ENCODE results near the gene RBM39. TPM values are rescaled to one million over a fixed set of nuclear protein-coding genes. Genes with fewer than 3 reads are reported as not detected.

The RBM39 gene
- total RNA-seq, 4 donors from 2014 or later = 231 to 462 (median 427) TPM

GRCh38 chr20:35657271-35657670, 84.8 kb downstream of the RBM39 start:
- DNase-seq (ENCODE audit: low spot score) = no peak
- no peak for TF ChIP-seq CTCF (IDR thresholded peaks at IDR 0.05)
- no peak for ATAC-seq (ENCODE audit: low FRiP score)

- TF ChIP-seq CTCF (IDR thresholded peaks at IDR 0.05) = no peak
- no peak for DNase-seq (ENCODE audit: low spot score)
- ATAC-seq (ENCODE audit: low FRiP score) = no peak
Observed at GRCh38 chr20:35654415-35654814, 87.6 kb downstream of the RBM39 start.

- ATAC-seq (ENCODE audit: low FRiP score) (no peak), DNase-seq (ENCODE audit: low spot score) (no peak)
- no peak for TF ChIP-seq CTCF (IDR thresholded peaks at IDR 0.05)
Observed at GRCh38 chr20:35653893-35654292, 88.2 kb downstream of the RBM39 start.

Small RNA genes within 50 kb of the gene (small RNA-seq; reads per million reads assigned to genes)
- not detected for gene RF00026

Other genes starting within 250 kb of the RBM39 start
- gene C20orf173, start 212.6 kb downstream of the RBM39 start, total RNA-seq = not detected
- 100 to 1,000 TPM; 143 to 184 (median 163) TPM for gene ERGIC3, start 200.2 kb downstream of the RBM39 start, total RNA-seq
- gene SPAG4, start 126.4 kb downstream of the RBM39 start, total RNA-seq = 1 to 10 TPM; 2.5 to 7.4 (median 3.1) TPM
- 100 to 1,000 TPM in 1 of 4 donors, 10 to 100 TPM in 3; 50.7 to 113 (median 85.2) TPM for gene CPNE1, start 77.4 kb downstream of the RBM39 start, total RNA-seq
- 10 to 100 TPM; 31.4 to 43.2 (median 33.9) TPM for gene RBM12, start 77.4 kb downstream of the RBM39 start, total RNA-seq
- 10 to 100 TPM; 16.1 to 32.1 (median 26.6) TPM for gene NFS1, start 42.9 kb downstream of the RBM39 start, total RNA-seq
- gene ROMO1, start 42.9 kb downstream of the RBM39 start, total RNA-seq = 100 to 1,000 TPM; 160 to 364 (median 237) TPM
- 10 to 100 TPM; 51.0 to 71.7 (median 54.8) TPM for gene PHF20, start 29.8 kb upstream of the RBM39 start, total RNA-seq
- 100 to 1,000 TPM in 2 of 4 donors, 10 to 100 TPM in 2; 65.0 to 102 (median 100) TPM for gene SCAND1, start 212.2 kb upstream of the RBM39 start, total RNA-seq
- 1 to 10 TPM; 2.0 to 6.3 (median 4.1) TPM for gene CNBD2, start 226.3 kb upstream of the RBM39 start, total RNA-seq